LNCaP clone FGC (cell line): ENCODE results near the gene CIP2A.

Experiments used
- DNase-seq: peaks from one replicate; pipeline ENCODE4 v3.0.0-alpha.2; 2011; ENCODE audit warnings: low read depth
- H3K4me3 ChIP-seq: 2 replicates; pipeline ENCODE4 v1.5.1; 2011; ENCODE audit warnings: mild to moderate bottlenecking, low read depth, low read length, control low read depth
- CTCF ChIP-seq: IDR thresholded peaks from 2 replicates; pipeline ENCODE4 v1.5.1; 2012; ENCODE audit warnings: mild to moderate bottlenecking; ENCODE audit not compliant: control insufficient read depth, insufficient read depth; ENCODE audit errors: extremely low read depth

The CIP2A gene

GRCh38 chr3:108538083-108538482 is 51.2 kb downstream of the CIP2A start:
- no peak overlapping the region for H3K4me3 ChIP-seq
- TF ChIP-seq CTCF, result no peak
- no peak for DNase-seq

- TF ChIP-seq CTCF, result no peak
- DNase-seq, result no peak
- H3K4me3 ChIP-seq, result no peak overlapping the region
Observed at GRCh38 chr3:108528459-108529252, 60.6 kb downstream of the CIP2A start.

GRCh38 chr3:108527817-108528216 is 61.4 kb downstream of the CIP2A start:
- no peak for DNase-seq
- no peak overlapping the region for H3K4me3 ChIP-seq
- no peak for TF ChIP-seq CTCF

GRCh38 chr3:108527109-108527508 is 62.1 kb downstream of the CIP2A start:
- no peak for TF ChIP-seq CTCF
- H3K4me3 ChIP-seq, result no peak overlapping the region
- no peak for DNase-seq

- no peak overlapping the region for H3K4me3 ChIP-seq
- TF ChIP-seq CTCF, result no peak
- DNase-seq, result no peak
Observed at GRCh38 chr3:108525971-108526370, 63.3 kb downstream of the CIP2A start.

- DNase-seq, result no peak
- H3K4me3 ChIP-seq, result no peak overlapping the region
- no peak for TF ChIP-seq CTCF
Observed at GRCh38 chr3:108525256-108525655, 64.0 kb downstream of the CIP2A start.

GRCh38 chr3:108524537-108524936 is 64.7 kb downstream of the CIP2A start:
- no peak overlapping the region for H3K4me3 ChIP-seq
- DNase-seq, result no peak
- no peak for TF ChIP-seq CTCF
